HG03196 (cell line): ENCODE results near the gene CDKL4.
"Not testable (repeated sequence)": the region's sequence is repeated elsewhere in the genome, so short reads cannot be mapped to it uniquely, and the experiment has no call there.

ENCODE experiments used
- ATAC-seq: cut with Tn5 transposase; IDR thresholded peaks from one replicate; pipeline ENCODE4 v1.9.1; 2021; ENCODE audit not compliant: unreplicated experiment

Gene CDKL4

GRCh38 chr2:39179974-39180960 lies 63.5 kb downstream of the CDKL4 start:
- no peak for ATAC-seq

GRCh38 chr2:39178756-39179155 lies 65.0 kb downstream of the CDKL4 start:
- no peak for ATAC-seq

- no peak for ATAC-seq
Observed at GRCh38 chr2:39176997-39177396, 66.8 kb downstream of the CDKL4 start.

GRCh38 chr2:39175026-39175812 lies 68.6 kb downstream of the CDKL4 start:
- ATAC-seq, result no peak

GRCh38 chr2:39174022-39174421 lies 69.7 kb downstream of the CDKL4 start:
- no peak for ATAC-seq

- not testable (repeated sequence) for ATAC-seq
Observed at GRCh38 chr2:39172047-39172706, 71.6 kb downstream of the CDKL4 start.

- no peak for ATAC-seq
Observed at GRCh38 chr2:39171621-39172020, 72.1 kb downstream of the CDKL4 start.

- no peak for ATAC-seq
Observed at GRCh38 chr2:39164089-39164488, 79.7 kb downstream of the CDKL4 start.

- no peak for ATAC-seq
Observed at GRCh38 chr2:39160982-39161381, 82.8 kb downstream of the CDKL4 start.

GRCh38 chr2:39159283-39159682 lies 84.5 kb downstream of the CDKL4 start:
- no peak for ATAC-seq

GRCh38 chr2:39158351-39158750 lies 85.4 kb downstream of the CDKL4 start:
- no peak for ATAC-seq

GRCh38 chr2:39156846-39157245 lies 86.9 kb downstream of the CDKL4 start:
- no peak for ATAC-seq

- ATAC-seq, result no peak
Observed at GRCh38 chr2:39156107-39156506, 87.7 kb downstream of the CDKL4 start.

- not testable (repeated sequence) for ATAC-seq
Observed at GRCh38 chr2:39155573-39155972, 88.2 kb downstream of the CDKL4 start.

- no peak for ATAC-seq
Observed at GRCh38 chr2:39154944-39155343, 88.8 kb downstream of the CDKL4 start.

- ATAC-seq, result no peak
Observed at GRCh38 chr2:39153312-39153711, 90.5 kb downstream of the CDKL4 start.

GRCh38 chr2:39152504-39152903 lies 91.3 kb downstream of the CDKL4 start:
- no peak for ATAC-seq

GRCh38 chr2:39150890-39151497 lies 92.8 kb downstream of the CDKL4 start:
- ATAC-seq, result no peak

- ATAC-seq, result no peak
Observed at GRCh38 chr2:39150102-39150562, 93.6 kb downstream of the CDKL4 start.

- no peak for ATAC-seq
Observed at GRCh38 chr2:39146630-39147029, 97.1 kb downstream of the CDKL4 start.

GRCh38 chr2:39145906-39146421 lies 97.8 kb downstream of the CDKL4 start:
- no peak for ATAC-seq
